PC-9 (cell line): Measurements from ENCODE around the gene KIF26B. TPM values are rescaled to one million over a fixed set of nuclear protein-coding genes. Genes with fewer than 3 reads are reported as not detected.

Experiments used
- BruUV-seq: library from RNA; stranded (reverse); fragments of 400-500 nt; replicated peaks from 2 replicates; lab custom pipeline; 2021; lab: Mats Ljungman, UMichigan
- CTCF ChIA-PET: fragments of 300-600 bp; sonication (Branson Sonifier 250); formaldehyde crosslinking; loops from one replicate; lab custom pipeline; 2022; ENCODE audit warnings: antibody characterized with exemption; lab: Charles Lee
- POLR2A ChIA-PET: fragments of 300-600 bp; sonication (Branson Sonifier 250); formaldehyde crosslinking; loops from one replicate; lab custom pipeline; 2022; ENCODE audit warnings: antibody characterized with exemption; ENCODE audit not compliant: unreplicated experiment; lab: Charles Lee
- DNase-seq, 2 experiments: peaks; one replicate each; pipeline versions ENCODE4 v3.0.0 to v3.0.0-alpha.2; 2015 to 2022; ENCODE audit warnings: mixed read lengths in 1 of 2
- H2AFZ ChIP-seq: fragments of 200-600 bp; sonication (generic); 2 replicates; pipeline ENCODE4 v1.8.1; 2017; ENCODE audit warnings: antibody characterized with exemption
- H3F3A ChIP-seq: fragments of 200-600 bp; sonication (generic); 2 replicates; pipeline ENCODE4 v1.8.1; 2017; ENCODE audit warnings: antibody characterized with exemption, mild to moderate bottlenecking, low read depth; ENCODE audit not compliant: insufficient read depth
- H3K27ac ChIP-seq: fragments of 200-600 bp; sonication (generic); 2 replicates; pipeline ENCODE4 v1.6.1; 2016; ENCODE audit warnings: mixed run types
- H3K27me3 ChIP-seq: fragments of 200-600 bp; sonication (generic); 2 replicates; pipeline ENCODE4 v1.6.1; 2016; ENCODE audit warnings: low read depth, mixed run types; ENCODE audit not compliant: insufficient read depth
- H3K36me3 ChIP-seq: fragments of 200-600 bp; sonication (generic); 2 replicates; pipeline ENCODE4 v1.6.1; 2016; ENCODE audit warnings: low read depth, mixed run types
- H3K4me1 ChIP-seq: fragments of 200-600 bp; sonication (generic); replicated peaks from 2 replicates; pipeline ENCODE4 v1.6.1; 2016; ENCODE audit warnings: mixed run types; ENCODE audit not compliant: insufficient read depth
- H3K4me2 ChIP-seq: fragments of 200-600 bp; sonication (generic); 2 replicates; pipeline ENCODE4 v1.6.1; 2017; ENCODE audit warnings: mixed run types
- H3K4me3 ChIP-seq: fragments of 200-600 bp; sonication (generic); 2 replicates; pipeline ENCODE4 v1.6.1; 2016; ENCODE audit warnings: mixed run types
- H3K79me2 ChIP-seq: fragments of 200-600 bp; sonication (generic); 2 replicates; pipeline ENCODE4 v1.6.1; 2017; ENCODE audit warnings: low read depth, mixed run types
- H3K9me2 ChIP-seq: fragments of 200-600 bp; sonication (generic); 2 replicates; pipeline ENCODE4 v1.8.1; 2017; ENCODE audit warnings: mild to moderate bottlenecking; ENCODE audit not compliant: insufficient read depth
- H3K9me3 ChIP-seq: fragments of 200-600 bp; sonication (generic); 2 replicates; pipeline ENCODE4 v1.8.1; 2016; ENCODE audit warnings: low read depth; ENCODE audit not compliant: insufficient read depth
- H4K20me1 ChIP-seq: fragments of 200-600 bp; sonication (generic); 2 replicates; pipeline ENCODE4 v1.8.1; 2017; ENCODE audit not compliant: insufficient read depth
- EZH2 ChIP-seq: fragments of 200-600 bp; sonication (generic); IDR thresholded peaks from 2 replicates; pipeline ENCODE4 v1.8.0; 2017; ENCODE audit warnings: antibody characterized with exemption, low read depth
- intact Hi-C: fragments of 100-400 bp; cut with micrococcal nuclease; formaldehyde crosslinking; loops from one replicate; pipeline ENCODE4 v1.10.0; 2022; ENCODE audit not compliant: unreplicated experiment
- total RNA-seq: library from RNA; stranded (reverse); gene quantifications from 2 replicates; pipeline ENCODE4 v1.2.3, GENCODE V29; 2021
- TF ChIP-seq, protein P1 (sequence below): fragments of 200-600 bp; sonication (generic); conservative IDR thresholded peaks from 2 replicates; pipeline ENCODE4 v1.6.1; 2017; ENCODE audit warnings: mixed run types, antibody characterized with exemption, mild to moderate bottlenecking, moderate library complexity

Gene KIF26B
- total RNA-seq, 1 experiment from 2014 or later: 0.11 TPM

DNA sequence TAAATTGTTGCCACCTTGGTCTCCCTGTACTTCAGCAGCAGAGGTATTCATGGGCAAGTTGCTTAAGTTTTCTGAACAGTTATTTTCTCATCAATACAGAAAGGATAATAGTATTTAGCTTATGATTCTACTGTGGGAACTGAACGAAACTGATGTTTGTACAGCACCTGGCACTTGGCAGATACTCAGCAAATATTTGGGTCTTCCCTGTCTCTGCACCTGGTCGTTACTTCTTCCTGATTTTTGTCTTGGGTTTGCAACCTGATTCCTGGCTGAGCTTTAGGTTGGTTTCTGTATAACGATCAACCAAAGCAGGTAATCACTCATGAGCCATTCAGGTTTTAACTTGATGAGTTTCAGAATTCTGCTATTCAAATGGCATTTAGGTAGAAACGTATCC is 490.6 kb downstream of the KIF26B start:
- Histone ChIP-seq H3K27me3 (peaks cover 32% of the 10 kb centered on the region), H3K9me3 (no peaks in the 10 kb centered on the region), H3K27ac (no peak overlapping the region), H4K20me1 (no peaks in the 10 kb centered on the region), H3K4me1 (no peaks in the 10 kb centered on the region), H3K9me2 (no peaks in the 10 kb centered on the region), H3F3A (no peaks in the 10 kb centered on the region), H2AFZ (no peak overlapping the region), H3K36me3 (no peaks in the 10 kb centered on the region), H3K79me2 (no peaks in the 10 kb centered on the region), H3K4me3 (no peak overlapping the region), H3K4me2 (no peak overlapping the region)
- DNase-seq: no peak
- TF ChIP-seq, protein P1, sequence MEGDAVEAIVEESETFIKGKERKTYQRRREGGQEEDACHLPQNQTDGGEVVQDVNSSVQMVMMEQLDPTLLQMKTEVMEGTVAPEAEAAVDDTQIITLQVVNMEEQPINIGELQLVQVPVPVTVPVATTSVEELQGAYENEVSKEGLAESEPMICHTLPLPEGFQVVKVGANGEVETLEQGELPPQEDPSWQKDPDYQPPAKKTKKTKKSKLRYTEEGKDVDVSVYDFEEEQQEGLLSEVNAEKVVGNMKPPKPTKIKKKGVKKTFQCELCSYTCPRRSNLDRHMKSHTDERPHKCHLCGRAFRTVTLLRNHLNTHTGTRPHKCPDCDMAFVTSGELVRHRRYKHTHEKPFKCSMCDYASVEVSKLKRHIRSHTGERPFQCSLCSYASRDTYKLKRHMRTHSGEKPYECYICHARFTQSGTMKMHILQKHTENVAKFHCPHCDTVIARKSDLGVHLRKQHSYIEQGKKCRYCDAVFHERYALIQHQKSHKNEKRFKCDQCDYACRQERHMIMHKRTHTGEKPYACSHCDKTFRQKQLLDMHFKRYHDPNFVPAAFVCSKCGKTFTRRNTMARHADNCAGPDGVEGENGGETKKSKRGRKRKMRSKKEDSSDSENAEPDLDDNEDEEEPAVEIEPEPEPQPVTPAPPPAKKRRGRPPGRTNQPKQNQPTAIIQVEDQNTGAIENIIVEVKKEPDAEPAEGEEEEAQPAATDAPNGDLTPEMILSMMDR: no peak
- no peak for TF ChIP-seq EZH2
- ChIA-PET CTCF (no interaction called here), POLR2A (no interaction called here)
- intact Hi-C loops: no loop called here
- BruUV-seq: no TSS peak

DNA sequence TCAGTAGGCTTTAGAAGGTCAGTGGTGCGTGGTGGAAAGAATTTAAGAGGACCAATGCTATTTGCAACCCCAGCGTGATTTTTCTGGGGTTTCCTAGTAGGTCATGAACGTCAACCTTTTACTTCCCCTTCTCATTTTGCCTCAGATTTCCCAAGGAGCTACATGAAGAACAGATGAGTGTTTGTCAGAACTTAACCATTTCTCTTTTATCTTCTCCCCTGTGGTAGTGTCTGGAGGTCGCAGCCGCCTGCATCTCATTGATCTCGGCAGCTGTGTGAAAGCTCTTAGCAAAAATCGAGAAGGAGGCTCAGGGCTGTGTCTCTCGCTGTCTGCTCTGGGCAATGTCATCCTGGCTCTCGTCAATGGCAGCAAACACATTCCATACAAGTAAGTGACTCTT is 491.1 kb downstream of the KIF26B start:
- POLR2A ChIA-PET: no interaction called here
- intact Hi-C loops: no loop called here

DNA sequence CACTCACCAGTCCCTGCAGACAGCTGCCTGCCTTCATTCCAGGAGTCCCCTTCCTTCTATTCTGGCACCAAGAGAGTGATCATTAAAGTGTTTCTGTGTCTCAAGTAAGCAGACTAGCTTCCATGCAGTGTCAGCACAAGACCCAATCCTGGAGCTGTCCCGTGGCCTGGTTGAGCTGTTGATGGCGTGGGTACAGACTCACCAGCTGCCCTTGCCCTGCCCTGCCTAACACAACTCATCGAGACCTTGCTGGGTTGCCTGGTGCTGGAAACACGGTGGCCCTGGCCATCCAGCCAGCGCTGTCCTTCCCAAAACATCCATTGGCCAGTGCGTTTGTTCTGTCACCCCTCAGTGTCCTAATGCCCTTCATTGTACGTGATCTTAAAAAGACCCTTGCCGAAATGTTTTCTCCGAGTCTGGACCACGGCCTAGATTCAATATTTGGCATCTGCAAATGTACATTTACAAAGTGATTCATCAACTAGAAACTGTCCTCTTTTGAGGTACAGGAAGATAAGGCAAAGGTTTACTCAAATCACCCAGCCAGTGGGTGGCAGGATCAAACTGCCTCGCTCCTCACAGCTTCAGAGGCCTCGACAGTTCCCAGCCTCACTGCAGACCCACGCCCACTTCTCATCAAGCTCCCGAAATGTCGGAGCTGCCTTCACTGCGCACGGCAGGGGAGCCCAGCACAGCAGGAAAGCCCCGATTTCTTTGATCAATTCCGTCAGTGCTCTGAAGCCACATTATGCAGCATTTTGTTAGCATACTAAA is 494.2 kb downstream of the KIF26B start:
- H3K4me1 ChIP-seq: no peaks in the 10 kb centered on the region
- H4K20me1 ChIP-seq: no peaks in the 10 kb centered on the region
- no TSS peak for BruUV-seq

More for the DNA sequence above, 491.1 kb downstream of the KIF26B start:
- Histone ChIP-seq H4K20me1 (no peaks in the 10 kb centered on the region), H2AFZ (no peak overlapping the region), H3K36me3 (no peaks in the 10 kb centered on the region), H3K4me2 (no peak overlapping the region), H3K27me3 (peaks cover 36% of the 10 kb centered on the region), H3F3A (no peaks in the 10 kb centered on the region), H3K4me3 (no peak overlapping the region), H3K9me2 (no peaks in the 10 kb centered on the region), H3K27ac (no peak overlapping the region), H3K9me3 (no peaks in the 10 kb centered on the region), H3K79me2 (no peaks in the 10 kb centered on the region), H3K4me1 (no peaks in the 10 kb centered on the region)
- TF ChIP-seq, protein P1: no peak
- CTCF ChIA-PET: no interaction called here
- DNase-seq: no peak
- BruUV-seq: no TSS peak

More for the DNA sequence above, 494.2 kb downstream of the KIF26B start:
- Histone ChIP-seq H3F3A (no peaks in the 10 kb centered on the region), H3K79me2 (no peaks in the 10 kb centered on the region), H3K9me3 (no peaks in the 10 kb centered on the region), H2AFZ (no peak overlapping the region), H3K9me2 (no peaks in the 10 kb centered on the region), H3K4me3 (no peak overlapping the region), H3K36me3 (no peaks in the 10 kb centered on the region), H3K27me3 (peaks cover 67% of the 10 kb centered on the region), H3K27ac (no peak overlapping the region), H3K4me2 (no peak overlapping the region)
- ChIA-PET CTCF (no interaction called here), POLR2A (no interaction called here)
- DNase-seq: no peak
- intact Hi-C loops: no loop called here
- TF ChIP-seq, protein P1: no peak
- TF ChIP-seq EZH2: no peak
